Spleen (tissue), 11 donors: ENCODE measurements around the gene AKAP13. TPM values are rescaled to one million over a fixed set of nuclear protein-coding genes. Genes with fewer than 3 reads are reported as not detected.

Source experiments
- DNase-seq: peaks from one replicate; pipeline ENCODE4 v3.0.0-alpha.2; 2020
- H3K27ac ChIP-seq, 8 donors: fragments of 200-600 bp; sonication (generic) in 7 of 8; 1 replicate in 4 of 8; 2 replicates in 4 of 8; pipeline versions ENCODE4 v1.5.0 to v1.8.0; 2016 to 2021; ENCODE audit warnings: inconsistent platforms in 4 of 8, mild to moderate bottlenecking in 4 of 8, moderate library complexity in 1 of 8
- H3K27me3 ChIP-seq, 7 donors: fragments of 200-600 bp; sonication (generic) in 6 of 7; replicated peaks in 1 of 7; 1 replicate in 4 of 7; 2 replicates in 3 of 7; pipeline versions ENCODE4 v1.5.0 to v1.8.0; 2016 to 2021; ENCODE audit warnings: inconsistent platforms in 3 of 7, mild to moderate bottlenecking in 1 of 7
- H3K36me3 ChIP-seq, 6 donors: fragments of 200-600 bp; sonication (generic) in 5 of 6; 1 replicate in 4 of 6; 2 replicates in 2 of 6; pipeline versions ENCODE4 v1.5.0 to v1.8.0; 2016 to 2021; ENCODE audit warnings: inconsistent platforms in 2 of 6
- H3K4me1 ChIP-seq, 6 donors: fragments of 200-600 bp; sonication (generic) in 5 of 6; 1 replicate in 3 of 6; 2 replicates in 3 of 6; pipeline versions ENCODE4 v1.5.0 to v1.8.0; 2016 to 2021; ENCODE audit warnings: inconsistent platforms in 3 of 6
- H3K4me3 ChIP-seq, 8 donors: fragments of 200-600 bp; sonication (generic) in 7 of 8; 1 replicate in 4 of 8; 2 replicates in 4 of 8; pipeline versions ENCODE4 v1.5.0 to v1.8.0; 2016 to 2021; ENCODE audit warnings: inconsistent platforms in 4 of 8, mild to moderate bottlenecking in 4 of 8, moderate library complexity in 2 of 8
- H3K9me3 ChIP-seq, 8 donors: fragments of 200-600 bp; sonication (generic) in 7 of 8; 1 replicate in 4 of 8; 2 replicates in 4 of 8; pipeline versions ENCODE4 v1.5.0 to v1.8.0; 2016 to 2021; ENCODE audit warnings: inconsistent platforms in 4 of 8
- POLR2A ChIP-seq, 3 donors: fragments of 450-650 bp; IDR thresholded peaks; one replicate each; pipeline ENCODE4 v1.5.1; 2017; ENCODE audit warnings: antibody characterized with exemption in 3 of 3, mild to moderate bottlenecking in 1 of 3
- POLR2AphosphoS5 ChIP-seq, 3 donors: sonication (generic); formaldehyde crosslinking; IDR thresholded peaks; one replicate each; pipeline ENCODE4 v1.5.1; 2017; ENCODE audit warnings: antibody characterized with exemption in 3 of 3
- WGBS, 5 donors: extraction: QIAGEN DNeasy Blood & Tissue Kit in 3 of 5; methylation state at CpG; one replicate each; pipeline versions ENCODE4 v1.1.5 to v1.1.7; 2013 to 2018; 5-methylcytosine and 5-hydroxymethylcytosine counted together
- intact Hi-C: fragments of 100-400 bp; cut with DNase I; formaldehyde crosslinking; loops from one replicate; pipeline ENCODE4 v1.15.0; 2023; ENCODE audit warnings: low total_unique reads
- polyA plus RNA-seq, 3 donors: library from polyadenylated mRNA; stranded (reverse); fragments of 200-250 nt; gene quantifications; one replicate each; pipeline ENCODE4 v1.2.1, GENCODE V29; 2013
- total RNA-seq, 7 donors: library from RNA; depleted of rRNA in 3 of 7; stranded (reverse); fragments of >200 nt in 3 of 7; fragmentation: NEBNext Ultra II Directional in 4 of 7; extraction: Animal tissue kit (Norgen Biotek cat#: 25700) in 4 of 7; gene quantifications; one replicate each; pipeline versions ENCODE4 v1.1.0 to v1.2.1, GENCODE V29; 2016 to 2021
- TF ChIP-seq, protein P1 (sequence below), 11 experiments: fragments of 200-600 bp in 7 of 11; fragments of 450-650 bp in 4 of 11; sonication (generic) in 4 of 11; IDR thresholded peaks in 8 of 11; conservative IDR thresholded peaks in 3 of 11; 1 replicate in 7 of 11; 2 replicates in 4 of 11; pipeline versions ENCODE4 v1.4.0 to v1.8.0; 2016 to 2021; ENCODE audit warnings: antibody characterized with exemption in 11 of 11, inconsistent platforms in 4 of 11, mild to moderate bottlenecking in 1 of 11
- donor health status: healthy with polysubstance abuse.
- donor health status: DM: no; HTN: no; CAD: no; lungs with moderate emphysema.
- donor health status: DM: no; HTN: no; CAD: no.
- donor health status: Bipolar disorder and iron deficiency.
- donor health status: healthy.
- donor health status: DM: no; HTN: no; CAD: no.
- donor health status: DM: yes; HTN: yes; CAD: no.

The AKAP13 gene
- total and polyA plus RNA-seq, 10 donors: 35.4 to 413 (median 260) TPM

DNA sequence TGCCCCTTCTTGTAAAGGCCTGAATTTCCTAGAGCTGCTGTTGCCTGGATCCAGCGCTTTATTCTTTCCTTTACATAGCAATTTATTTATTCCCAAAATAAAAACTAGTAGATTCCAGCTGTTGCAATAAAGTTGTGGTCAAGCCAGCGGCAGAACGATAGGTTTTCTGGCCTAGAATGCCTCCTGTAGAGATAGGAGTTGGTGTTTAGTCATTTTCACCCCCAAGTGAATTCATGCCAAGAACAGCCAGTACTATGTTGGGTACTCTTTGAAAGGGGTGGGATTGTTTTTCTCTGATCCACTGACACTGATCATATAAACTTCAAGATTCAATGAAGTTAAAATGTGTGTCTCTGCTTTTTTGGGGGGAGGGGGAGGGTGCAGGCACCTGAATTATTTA, 344.6 kb downstream of the AKAP13 start:
- 84 to 90% (median 88%) methylated on average over 3 of the region's 3 CpGs for WGBS, 5 donors
- intact Hi-C loops: no loop called here
- no peaks in the 10 kb centered on the region for H3K27me3 ChIP-seq
- no peak overlapping the region for H3K4me3 ChIP-seq
- peak overlapping the region in 5 of 8 donors; percentile 9 to 69 (median 41) for H3K27ac ChIP-seq
- peaks cover 3 to 100% (median 96%) of the 10 kb centered on the region in 6 donors for H3K36me3 ChIP-seq
- no peak for TF ChIP-seq POLR2AphosphoS5 (IDR thresholded peaks at IDR 0.05)
- TF ChIP-seq POLR2A (IDR thresholded peaks at IDR 0.05): no peak
- TF ChIP-seq, protein P1, sequence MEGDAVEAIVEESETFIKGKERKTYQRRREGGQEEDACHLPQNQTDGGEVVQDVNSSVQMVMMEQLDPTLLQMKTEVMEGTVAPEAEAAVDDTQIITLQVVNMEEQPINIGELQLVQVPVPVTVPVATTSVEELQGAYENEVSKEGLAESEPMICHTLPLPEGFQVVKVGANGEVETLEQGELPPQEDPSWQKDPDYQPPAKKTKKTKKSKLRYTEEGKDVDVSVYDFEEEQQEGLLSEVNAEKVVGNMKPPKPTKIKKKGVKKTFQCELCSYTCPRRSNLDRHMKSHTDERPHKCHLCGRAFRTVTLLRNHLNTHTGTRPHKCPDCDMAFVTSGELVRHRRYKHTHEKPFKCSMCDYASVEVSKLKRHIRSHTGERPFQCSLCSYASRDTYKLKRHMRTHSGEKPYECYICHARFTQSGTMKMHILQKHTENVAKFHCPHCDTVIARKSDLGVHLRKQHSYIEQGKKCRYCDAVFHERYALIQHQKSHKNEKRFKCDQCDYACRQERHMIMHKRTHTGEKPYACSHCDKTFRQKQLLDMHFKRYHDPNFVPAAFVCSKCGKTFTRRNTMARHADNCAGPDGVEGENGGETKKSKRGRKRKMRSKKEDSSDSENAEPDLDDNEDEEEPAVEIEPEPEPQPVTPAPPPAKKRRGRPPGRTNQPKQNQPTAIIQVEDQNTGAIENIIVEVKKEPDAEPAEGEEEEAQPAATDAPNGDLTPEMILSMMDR (IDR thresholded peaks at IDR 0.05 in 8 of 11, conservative IDR thresholded peaks at IDR 0.05 in 3 of 11): no peak
- H3K4me1 ChIP-seq: peaks cover 0 to 36% (median 12%) of the 10 kb centered on the region in 6 donors
- no peaks in the 10 kb centered on the region for H3K9me3 ChIP-seq
- no peak for DNase-seq

DNA sequence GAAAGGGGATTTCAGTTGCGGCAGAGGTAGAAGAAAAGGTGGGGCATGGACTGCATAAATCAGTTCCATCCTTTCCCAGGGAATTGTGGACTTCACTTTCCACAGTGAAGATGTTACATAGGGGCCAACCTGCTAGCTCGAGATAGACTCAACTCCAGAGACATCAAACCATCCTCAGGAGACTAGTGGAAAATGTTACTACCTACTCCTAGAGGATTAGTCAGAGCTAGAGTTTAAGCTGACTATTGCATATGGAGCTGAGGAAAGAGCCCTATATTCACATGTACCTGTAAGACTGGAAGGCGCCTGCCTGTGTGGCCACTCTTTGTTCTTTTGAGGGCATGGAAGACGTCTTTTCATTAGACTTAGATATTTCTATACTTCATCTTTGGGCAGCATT, 345.2 kb downstream of the AKAP13 start:
- no peak overlapping the region for H3K4me3 ChIP-seq
- peaks cover 0 to 41% (median 14%) of the 10 kb centered on the region in 6 donors for H3K4me1 ChIP-seq
- 83 to 96% (median 93%) methylated on average over 4 of the region's 4 CpGs for WGBS, 5 donors
- no peak for DNase-seq
- H3K9me3 ChIP-seq: no peaks in the 10 kb centered on the region
- peak overlapping the region in 6 of 8 donors; percentile 8 to 69 (median 24) for H3K27ac ChIP-seq
- no peaks in the 10 kb centered on the region for H3K27me3 ChIP-seq
- intact Hi-C loops: no loop called here
- peaks cover 3 to 100% (median 94%) of the 10 kb centered on the region in 6 donors for H3K36me3 ChIP-seq
- TF ChIP-seq, protein P1 (IDR thresholded peaks at IDR 0.05 in 8 of 11, conservative IDR thresholded peaks at IDR 0.05 in 3 of 11): no peak
- no peak for TF ChIP-seq POLR2AphosphoS5 (IDR thresholded peaks at IDR 0.05)
- no peak for TF ChIP-seq POLR2A (IDR thresholded peaks at IDR 0.05)

DNA sequence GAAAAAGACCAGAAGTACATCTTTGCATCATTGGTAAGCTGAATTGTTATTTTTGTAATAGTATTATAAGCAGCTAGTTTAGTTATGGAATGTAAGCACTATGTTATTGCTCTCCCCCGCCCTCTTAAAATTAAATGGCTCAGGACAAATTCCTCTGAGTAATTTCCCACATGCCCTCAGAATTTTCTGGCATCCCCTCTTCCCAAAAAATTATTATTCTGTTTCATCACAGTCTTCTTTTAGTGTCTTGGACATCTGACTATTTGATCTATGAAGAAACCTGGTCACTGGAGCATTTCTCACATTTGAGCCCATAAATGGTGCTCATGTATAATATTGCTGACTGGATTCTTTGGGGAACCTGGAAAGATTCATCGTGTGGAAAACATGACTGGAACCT, 346.1 kb downstream of the AKAP13 start:
- H3K9me3 ChIP-seq: no peaks in the 10 kb centered on the region
- intact Hi-C loops: no loop called here
- peaks cover 0 to 43% (median 14%) of the 10 kb centered on the region in 6 donors for H3K4me1 ChIP-seq
- no peak for TF ChIP-seq POLR2AphosphoS5 (IDR thresholded peaks at IDR 0.05)
- TF ChIP-seq, protein P1 (IDR thresholded peaks at IDR 0.05 in 8 of 11, conservative IDR thresholded peaks at IDR 0.05 in 3 of 11): no peak
- no peak for TF ChIP-seq POLR2A (IDR thresholded peaks at IDR 0.05)
- 76 to 87% (median 84%) methylated on average over 2 of the region's 2 CpGs for WGBS, 5 donors
- no peaks in the 10 kb centered on the region for H3K27me3 ChIP-seq
- no peak overlapping the region for H3K4me3 ChIP-seq
- no peak for DNase-seq
- H3K36me3 ChIP-seq: peaks cover 3 to 100% (median 94%) of the 10 kb centered on the region in 6 donors
- H3K27ac ChIP-seq: peak overlapping the region in 6 of 8 donors; percentile 17 to 69 (median 36)

GRCh38 chr15:85727068-85727467, 346.7 kb downstream of the AKAP13 start:
- Histone ChIP-seq H3K4me1 (peaks cover 0 to 43% (median 14%) of the 10 kb centered on the region in 6 donors), H3K27me3 (no peaks in the 10 kb centered on the region), H3K4me3 (no peak overlapping the region), H3K27ac (peak overlapping the region in 6 of 8 donors; percentile 17 to 69 (median 36)), H3K9me3 (no peaks in the 10 kb centered on the region), H3K36me3 (peaks cover 3 to 100% (median 95%) of the 10 kb centered on the region in 6 donors)
- WGBS, 5 donors: 81 to 94% (median 87%) methylated on average over 2 of the region's 2 CpGs
- TF ChIP-seq POLR2AphosphoS5 (IDR thresholded peaks at IDR 0.05): no peak
- TF ChIP-seq, protein P1 (IDR thresholded peaks at IDR 0.05 in 8 of 11, conservative IDR thresholded peaks at IDR 0.05 in 3 of 11): no peak
- no peak for TF ChIP-seq POLR2A (IDR thresholded peaks at IDR 0.05)
- DNase-seq: no peak
- intact Hi-C loops: no loop called here
